HL-60/S4 treated with retinoic acid at 250 ng/mL for 4 days and 3 days (cell line): ENCODE measurements around the gene AIP.
"Not testable (repeated sequence)": the region's sequence is repeated elsewhere in the genome, so short reads cannot be mapped to it uniquely, and the experiment has no call there.

Experiments used
- in situ Hi-C: fragments of 300-500 bp; cut with MboI; formaldehyde crosslinking; loops from 2 replicates; pipeline ENCODE4 v1.7.0; 2022; ENCODE audit warnings: low sequenced_read_pairs

Gene AIP

GRCh38 chr11:67448220-67448609 lies 34.6 kb upstream of the AIP start:
- in situ Hi-C loops, result no loop called here

DNA sequence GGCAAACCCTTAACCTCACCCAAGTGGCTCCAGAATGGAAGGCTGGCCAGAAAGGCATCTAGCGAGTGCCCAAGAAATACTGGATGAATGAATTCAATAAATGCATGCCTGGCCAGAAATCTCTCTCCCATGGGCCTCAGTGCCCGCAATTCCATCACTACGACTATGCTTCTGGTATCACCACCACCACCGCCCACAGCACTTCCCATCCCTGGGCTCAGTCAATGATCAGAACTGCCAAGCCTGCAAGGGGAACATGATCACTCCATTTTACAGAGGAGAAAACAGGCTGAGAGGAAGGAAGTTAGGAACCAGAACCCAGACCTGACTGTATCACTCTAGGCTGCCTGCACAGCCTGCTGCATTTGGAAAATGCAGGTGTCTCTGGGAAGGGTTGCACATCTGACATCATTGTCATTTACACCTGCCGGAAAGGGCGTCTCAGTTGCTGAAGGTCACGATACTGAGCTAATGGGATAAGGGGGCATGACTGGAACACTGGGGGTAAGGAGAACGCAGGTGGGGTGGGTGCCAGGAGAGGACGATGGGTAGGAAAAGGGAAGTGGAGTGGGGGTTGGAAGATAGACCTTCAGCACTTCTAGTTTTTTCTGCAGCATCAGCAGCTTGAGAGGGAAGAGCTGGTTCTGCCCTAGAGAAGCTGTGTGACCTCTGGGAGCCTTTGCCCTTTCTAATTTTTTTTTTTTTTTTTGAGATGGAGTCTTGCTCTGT lies 33.5 kb upstream of the AIP start:
- in situ Hi-C loops, result no loop called here

- in situ Hi-C loops, result no loop called here
These were observed 31.8 kb upstream of the AIP start for GRCh38 chr11:67450796-67451657.

DNA sequence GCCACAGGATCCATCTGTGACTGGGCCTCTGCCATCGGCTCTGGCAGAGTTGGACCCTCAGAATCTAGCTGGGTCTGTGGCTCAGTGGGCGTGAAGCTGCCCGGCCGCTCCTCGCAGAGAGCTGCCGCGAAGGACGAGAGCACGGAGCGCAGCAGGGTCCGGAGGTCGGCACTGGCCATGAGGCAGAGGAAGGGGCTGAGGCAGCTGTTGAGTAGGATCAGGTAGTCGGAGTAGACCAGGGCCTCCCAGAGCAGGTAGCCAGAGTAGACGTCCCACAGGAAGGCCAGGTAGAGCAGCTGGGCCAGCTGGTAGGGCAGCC lies 31.2 kb upstream of the AIP start:
- in situ Hi-C loops, result no loop called here

GRCh38 chr11:67452141-67452952 lies 30.5 kb upstream of the AIP start, which contains the start of gene GPR152:
Gene GPR152, minus strand, starts transcription at chr11:67452729. Its CDS starts 5 bp downstream, at chr11:67452724.
- in situ Hi-C loops, result no loop called here

DNA sequence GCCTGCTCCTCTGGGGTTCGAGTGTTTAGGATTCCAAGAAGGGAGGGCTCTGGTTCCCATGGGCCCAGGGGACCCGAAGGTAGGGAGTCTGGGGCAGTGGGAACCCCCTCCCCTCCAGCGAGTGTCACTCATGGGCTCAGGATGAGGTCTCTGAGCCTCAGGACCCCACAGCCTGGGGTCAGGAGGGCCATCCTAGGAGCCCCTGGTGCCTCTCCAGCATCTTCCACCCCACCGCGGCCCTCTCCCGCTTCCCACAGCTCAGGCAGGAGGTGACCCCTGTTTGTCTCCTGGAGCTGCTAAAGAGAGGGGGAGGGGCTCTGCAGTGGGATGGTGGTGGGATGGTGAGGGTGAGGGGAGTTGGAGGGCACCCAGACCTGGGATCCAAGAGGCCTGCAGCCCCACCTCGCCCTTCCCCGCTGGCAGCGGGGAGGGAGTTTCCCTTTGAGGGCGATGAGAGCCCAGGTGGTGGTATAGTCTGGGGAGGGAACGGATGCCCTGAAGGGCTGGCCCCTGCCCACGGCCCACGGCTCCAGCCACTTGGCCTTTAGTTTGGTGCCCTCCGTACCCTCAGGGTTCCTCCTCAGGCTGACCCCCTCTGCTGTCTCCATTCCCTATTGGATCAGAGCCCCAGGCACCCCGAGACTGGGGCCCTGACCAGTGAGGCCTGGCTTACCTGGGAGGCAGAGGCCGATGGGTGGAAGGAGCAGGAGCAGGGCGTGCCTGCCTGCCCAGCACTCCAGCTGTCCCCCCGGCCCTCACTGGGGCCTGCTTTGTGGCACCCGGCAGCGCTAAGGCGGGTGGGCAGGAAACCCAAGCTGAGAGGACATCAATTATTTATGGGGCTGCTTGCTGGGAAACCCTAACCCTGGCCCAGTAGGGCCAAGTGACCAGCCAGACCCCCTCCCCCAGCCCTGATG lies 28.8 kb upstream of the AIP start:
- in situ Hi-C loops, result no loop called here

DNA sequence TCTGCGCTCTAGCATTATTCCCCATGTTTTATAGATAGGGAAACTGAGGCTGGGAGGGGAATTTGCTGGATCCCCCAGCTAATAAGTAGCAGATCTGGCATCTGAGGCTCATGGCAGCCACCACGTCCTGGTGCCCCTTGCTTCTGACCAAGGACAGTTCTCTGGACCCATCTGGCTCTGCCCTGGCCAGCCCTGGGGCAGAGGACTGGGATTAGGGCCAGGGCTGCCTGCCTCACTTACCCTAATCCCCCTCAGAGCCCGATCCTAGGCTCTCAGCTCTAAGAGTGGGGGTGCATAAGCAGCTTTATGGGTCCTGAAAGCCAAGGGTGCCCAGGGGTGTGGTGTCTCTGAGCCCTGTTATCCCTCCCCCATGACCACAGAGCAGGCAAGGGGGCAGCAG lies 27.8 kb upstream of the AIP start, which contains the start of gene CABP4:
Gene CABP4 (plus strand): TSS at position 301 of the 400 bp plus-strand sequence. CDS start 70 bp downstream, at position 371.
- in situ Hi-C loops, result no loop called here

- in situ Hi-C loops, result no loop called here
These were observed 26.6 kb upstream of the AIP start for GRCh38 chr11:67456068-67456705.

- in situ Hi-C loops, result no loop called here
These were observed 25.4 kb upstream of the AIP start for GRCh38 chr11:67457453-67457852.

DNA sequence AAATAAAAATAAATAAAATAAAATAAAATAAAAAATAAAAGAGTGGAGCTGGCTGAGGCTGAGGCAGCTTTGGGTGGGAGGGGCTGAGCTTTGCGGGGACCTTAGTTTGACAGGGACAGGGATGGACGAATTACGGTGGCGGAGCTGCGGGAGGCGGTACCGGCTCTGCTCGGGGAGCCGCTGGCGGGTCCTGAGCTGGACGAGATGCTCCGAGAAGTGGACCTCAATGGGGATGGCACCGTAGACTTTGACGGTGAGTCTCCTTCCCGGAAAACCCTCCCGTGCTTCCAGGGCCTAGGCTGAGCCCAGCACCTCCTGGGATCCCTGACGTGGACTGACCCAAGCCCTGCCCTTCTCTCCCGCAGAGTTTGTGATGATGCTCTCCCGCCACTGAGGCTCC lies 24.6 kb upstream of the AIP start:
- in situ Hi-C loops, result no loop called here

DNA sequence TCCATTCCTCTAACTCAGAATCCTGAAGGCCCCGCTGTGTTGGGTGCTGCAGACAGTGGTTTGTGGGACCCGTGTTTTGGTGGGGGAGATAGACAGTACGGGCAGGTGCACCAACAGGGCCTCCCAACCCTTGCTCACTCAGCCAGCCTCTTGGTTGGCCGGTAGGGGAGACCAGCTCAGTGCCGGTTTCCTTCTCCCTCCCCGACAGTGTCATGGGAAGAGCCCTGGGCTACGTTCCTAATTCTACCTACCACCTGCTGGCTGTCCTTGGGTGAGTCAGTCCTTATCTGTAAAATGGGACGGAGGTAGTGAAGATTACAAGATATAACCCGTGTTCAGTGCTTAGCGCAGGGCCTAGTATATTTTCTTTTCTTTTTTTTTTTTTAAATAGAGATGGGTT lies 19.6 kb upstream of the AIP start:
- in situ Hi-C loops, result no loop called here

GRCh38 chr11:67463680-67464410 lies 19.0 kb upstream of the AIP start:
- in situ Hi-C loops, result no loop called here

GRCh38 chr11:67464411-67465188 lies 18.2 kb upstream of the AIP start:
- in situ Hi-C loops, result no loop called here

GRCh38 chr11:67465189-67465510 lies 17.7 kb upstream of the AIP start:
- in situ Hi-C loops, result no loop called here

GRCh38 chr11:67465530-67465929 lies 17.3 kb upstream of the AIP start:
- in situ Hi-C loops, result not testable (repeated sequence)

- in situ Hi-C loops, result no loop called here
These were observed 16.5 kb upstream of the AIP start for GRCh38 chr11:67466367-67466766.

DNA sequence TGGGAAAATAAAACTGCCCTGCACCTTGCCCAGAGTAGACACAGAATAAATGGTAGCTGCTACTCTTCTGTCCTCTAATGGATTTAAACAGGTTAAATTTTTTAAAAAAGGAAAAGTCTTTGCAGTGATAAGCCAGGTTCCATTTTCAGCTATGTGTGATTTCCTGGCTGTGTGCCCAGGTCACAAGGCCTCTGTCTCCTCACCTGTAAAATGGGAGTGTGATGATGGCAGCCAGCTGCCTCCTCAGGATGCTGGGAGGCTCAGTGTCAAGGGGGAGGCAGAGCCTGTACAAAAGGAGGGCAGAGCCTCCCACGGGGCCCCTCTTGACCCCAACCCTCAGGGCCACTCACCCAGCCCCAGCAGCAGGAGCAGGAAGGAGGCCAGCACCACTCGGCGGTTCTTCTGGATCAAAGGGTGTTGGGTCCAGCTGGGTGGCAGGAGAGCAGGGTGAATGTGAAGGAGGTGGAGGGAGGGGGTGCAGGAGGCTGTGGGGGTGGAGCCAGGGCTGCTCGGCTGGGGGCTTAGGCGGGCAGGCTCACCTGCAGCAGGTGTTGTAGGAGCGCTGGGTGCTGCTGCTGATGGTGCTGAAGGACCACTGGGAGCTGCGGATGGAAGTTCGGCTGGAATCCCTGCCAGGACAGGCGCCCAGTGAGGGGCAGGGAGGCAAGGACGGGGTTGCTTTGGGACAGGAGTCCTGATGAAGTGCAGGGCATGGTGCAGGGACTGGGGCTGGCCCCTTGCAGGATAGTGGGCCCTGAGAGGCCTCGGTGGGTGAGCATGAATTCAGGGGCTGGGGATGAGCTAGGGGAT lies 15.7 kb upstream of the AIP start:
- in situ Hi-C loops, result no loop called here

DNA sequence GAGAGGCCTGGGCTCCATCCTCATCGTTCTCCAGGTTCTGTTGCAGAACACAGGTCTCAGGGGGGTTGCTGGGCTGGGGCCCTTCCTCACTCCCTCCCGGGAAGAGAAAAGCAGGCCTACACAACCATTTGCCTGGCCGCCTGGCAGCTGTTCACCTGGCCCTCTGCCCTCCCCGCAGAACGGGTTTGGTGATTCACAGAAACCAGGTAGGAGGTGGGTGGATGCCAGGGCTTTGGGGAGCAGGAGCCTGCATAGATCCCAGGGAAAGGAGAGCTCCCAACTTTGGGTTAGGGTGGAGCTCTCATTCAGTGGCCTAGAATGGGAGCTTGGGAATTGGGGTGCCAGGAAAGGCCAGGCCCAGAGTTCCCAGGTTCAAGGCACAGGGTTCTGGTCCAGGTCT lies 14.8 kb upstream of the AIP start:
- in situ Hi-C loops, result no loop called here
